Activated CD4-positive, alpha-beta T cell treated with anti-CD3 and anti-CD28 coated beads, Interleukin-2, amount 50 U/mL, for 24 hours (primary cell): ENCODE data around the gene MRPS18B.
A peak's percentile ranks its signal among the peaks of the same experiment; 100 is the strongest.
"Not testable (repeated sequence)": the region's sequence is repeated elsewhere in the genome, so short reads cannot be mapped to it uniquely, and the experiment has no call there.

Experiments used
- DNase-seq, 2 donors: peaks; one replicate each; pipeline ENCODE4 v3.0.0-alpha.2; 2020; ENCODE audit warnings: low read depth in 1 of 2, low spot score in 1 of 2

MRPS18B gene

GRCh38 chr6:30635834-30636233 lies 18.2 kb downstream of the MRPS18B start:
- no peak for DNase-seq

- DNase-seq: no peak
These were observed 22.8 kb downstream of the MRPS18B start for GRCh38 chr6:30640481-30640880.

GRCh38 chr6:30641048-30641447 lies 23.4 kb downstream of the MRPS18B start:
- DNase-seq: no peak

GRCh38 chr6:30643656-30644055 lies 26.0 kb downstream of the MRPS18B start:
- no peak for DNase-seq

- DNase-seq: no peak
These were observed 27.1 kb downstream of the MRPS18B start for GRCh38 chr6:30644769-30645168.

- no peak for DNase-seq
These were observed 28.3 kb downstream of the MRPS18B start for GRCh38 chr6:30645989-30646388.

- peak; percentile 84 to 86 for DNase-seq
These were observed 29.0 kb downstream of the MRPS18B start, which contains the start of gene C6orf136 for GRCh38 chr6:30646450-30647241. TSS of gene C6orf136 (plus strand) at chr6:30647133. CDS start at chr6:30647232, 99 bp downstream.

- DNase-seq: peak; percentile 63 to 75
These were observed 29.8 kb downstream of the MRPS18B start for GRCh38 chr6:30647242-30648116.

GRCh38 chr6:30651143-30651542 lies 33.5 kb downstream of the MRPS18B start:
- no peak for DNase-seq

GRCh38 chr6:30654798-30655742 lies 37.4 kb downstream of the MRPS18B start:
- DNase-seq: no peak

GRCh38 chr6:30655743-30656094 lies 38.1 kb downstream of the MRPS18B start:
- DNase-seq: no peak

GRCh38 chr6:30656513-30656912 lies 38.9 kb downstream of the MRPS18B start:
- DNase-seq: no peak

GRCh38 chr6:30657454-30657853 lies 39.8 kb downstream of the MRPS18B start:
- no peak for DNase-seq

GRCh38 chr6:30657922-30658321 lies 40.3 kb downstream of the MRPS18B start:
- not testable (repeated sequence) for DNase-seq

- no peak for DNase-seq
These were observed 47.5 kb downstream of the MRPS18B start for GRCh38 chr6:30664994-30665767.

GRCh38 chr6:30666300-30666699 lies 48.7 kb downstream of the MRPS18B start:
- not testable (repeated sequence) for DNase-seq

- no peak for DNase-seq
These were observed 53.3 kb downstream of the MRPS18B start for GRCh38 chr6:30670760-30671527.

- peak; percentile 69 to 90 for DNase-seq
These were observed 55.0 kb downstream of the MRPS18B start, which contains the start of gene DHX16 for GRCh38 chr6:30672445-30673253. TSS of gene DHX16 (minus strand) at chr6:30673006. CDS start at chr6:30672841, 165 bp downstream.
